Endothelial cell (in vitro differentiated cells): ENCODE measurements around the gene DIAPH2. TPM values are rescaled to one million over a fixed set of nuclear protein-coding genes. Genes with fewer than 3 reads are reported as not detected.

ENCODE experiments used
- DNase-seq: peaks from one replicate; pipeline ENCODE4 v3.0.0; 2021; ENCODE audit warnings: low spot score
- H3K27ac Mint-ChIP-seq: one replicate; pipeline ENCODE4 v1.8.0; 2021; ENCODE audit warnings: mixed read lengths, inconsistent platforms; ENCODE audit not compliant: unreplicated experiment
- H3K27me3 Mint-ChIP-seq: one replicate; pipeline ENCODE4 v1.8.0; 2021; ENCODE audit warnings: mild to moderate bottlenecking, moderate library complexity, mixed read lengths, inconsistent platforms; ENCODE audit not compliant: unreplicated experiment
- H3K36me3 Mint-ChIP-seq: one replicate; pipeline ENCODE4 v1.8.0; 2021; ENCODE audit warnings: mild to moderate bottlenecking, low read depth, mixed read lengths, inconsistent platforms; ENCODE audit not compliant: unreplicated experiment
- H3K4me1 Mint-ChIP-seq: one replicate; pipeline ENCODE4 v1.8.0; 2021; ENCODE audit warnings: mild to moderate bottlenecking, mixed read lengths, inconsistent platforms; ENCODE audit not compliant: unreplicated experiment
- H3K4me3 Mint-ChIP-seq: one replicate; pipeline ENCODE4 v1.8.0; 2021; ENCODE audit warnings: mild to moderate bottlenecking, mixed read lengths, inconsistent platforms; ENCODE audit not compliant: unreplicated experiment
- H3K9me3 Mint-ChIP-seq: one replicate; pipeline ENCODE4 v1.8.0; 2021; ENCODE audit warnings: mixed read lengths, inconsistent platforms; ENCODE audit not compliant: unreplicated experiment
- CTCF ChIP-seq: fragments of 200-600 bp; sonication (generic); IDR thresholded peaks from one replicate; pipeline ENCODE4 v1.5.0; 2021; ENCODE audit warnings: antibody characterized with exemption; ENCODE audit not compliant: unreplicated experiment
- total RNA-seq: library from RNA; stranded (reverse); fragmentation: NEBNext Ultra II Directional; extraction: Animal tissue kit (Norgen Biotek cat#: 25700); gene quantifications from one replicate; pipeline ENCODE4 v1.2.1, GENCODE V29; 2021; ENCODE audit not compliant: unreplicated experiment

Gene DIAPH2
- total RNA-seq, 1 donor from 2014 or later: 45.3 TPM

GRCh38 chrX:97481228-97481627, 796.6 kb downstream of the DIAPH2 start:
- H3K9me3 Mint-ChIP-seq: no peaks in the 10 kb centered on the region
- TF ChIP-seq CTCF: no peak
- DNase-seq: no peak
- no peaks in the 10 kb centered on the region for H3K36me3 Mint-ChIP-seq
- H3K4me3 Mint-ChIP-seq: no peak overlapping the region
- no peak overlapping the region for H3K27ac Mint-ChIP-seq
- peaks cover 2% of the 10 kb centered on the region for H3K27me3 Mint-ChIP-seq
- peaks cover 10% of the 10 kb centered on the region for H3K4me1 Mint-ChIP-seq

- H3K4me1 Mint-ChIP-seq: peaks cover 10% of the 10 kb centered on the region
- H3K9me3 Mint-ChIP-seq: no peaks in the 10 kb centered on the region
- no peak overlapping the region for H3K4me3 Mint-ChIP-seq
- no peak for DNase-seq
- no peaks in the 10 kb centered on the region for H3K36me3 Mint-ChIP-seq
- H3K27ac Mint-ChIP-seq: no peak overlapping the region
- TF ChIP-seq CTCF: no peak
- H3K27me3 Mint-ChIP-seq: no peaks in the 10 kb centered on the region
Measured at GRCh38 chrX:97482666-97483300, 798.1 kb downstream of the DIAPH2 start.

- TF ChIP-seq CTCF: no peak
- H3K27me3 Mint-ChIP-seq: no peaks in the 10 kb centered on the region
- H3K27ac Mint-ChIP-seq: no peak overlapping the region
- no peaks in the 10 kb centered on the region for H3K4me1 Mint-ChIP-seq
- no peaks in the 10 kb centered on the region for H3K36me3 Mint-ChIP-seq
- no peak overlapping the region for H3K4me3 Mint-ChIP-seq
- no peak for DNase-seq
- H3K9me3 Mint-ChIP-seq: no peaks in the 10 kb centered on the region
Measured at GRCh38 chrX:97490656-97491055, 806.0 kb downstream of the DIAPH2 start.

GRCh38 chrX:97494756-97495372, 810.2 kb downstream of the DIAPH2 start:
- Mint-ChIP-seq H3K27me3 (no peaks in the 10 kb centered on the region), H3K4me3 (no peak overlapping the region), H3K36me3 (no peaks in the 10 kb centered on the region), H3K9me3 (no peaks in the 10 kb centered on the region), H3K27ac (no peak overlapping the region), H3K4me1 (no peaks in the 10 kb centered on the region)
- no peak for DNase-seq
- TF ChIP-seq CTCF: no peak

GRCh38 chrX:97498093-97498492, 813.5 kb downstream of the DIAPH2 start:
- H3K4me3 Mint-ChIP-seq: no peak overlapping the region
- no peaks in the 10 kb centered on the region for H3K4me1 Mint-ChIP-seq
- H3K9me3 Mint-ChIP-seq: no peaks in the 10 kb centered on the region
- no peaks in the 10 kb centered on the region for H3K36me3 Mint-ChIP-seq
- no peak for TF ChIP-seq CTCF
- no peaks in the 10 kb centered on the region for H3K27me3 Mint-ChIP-seq
- no peak for DNase-seq
- H3K27ac Mint-ChIP-seq: no peak overlapping the region
